RWPE2 (cell line): Measurements from ENCODE around the gene CLMP.

Experiments
- ATAC-seq: fragments of 200-7000 bp; cut with Tn5 transposase; 3 replicates; pipeline ENCODE4 v1.9.1; 2021; ENCODE audit warnings: low read depth
- DNase-seq: peaks from one replicate; pipeline ENCODE4 v3.0.0-alpha.2; 2020; ENCODE audit warnings: low spot score
- H3K27ac ChIP-seq: fragments of 450-650 bp; 2 replicates; pipeline ENCODE4 v1.5.1; 2017; ENCODE audit warnings: mild to moderate bottlenecking; ENCODE audit not compliant: poor library complexity, severe bottlenecking
- H3K27me3 ChIP-seq: fragments of 250-450 bp; sonication (Bioruptor Pico); 2 replicates; pipeline ENCODE4 v1.5.1; 2021; ENCODE audit warnings: mild to moderate bottlenecking, moderate library complexity; ENCODE audit not compliant: insufficient read depth, poor library complexity, severe bottlenecking
- H3K36me3 ChIP-seq: fragments of 250-450 bp; sonication (Bioruptor Pico); 2 replicates; pipeline ENCODE4 v1.5.1; 2020; ENCODE audit warnings: low read depth, mild to moderate bottlenecking, moderate library complexity
- H3K4me1 ChIP-seq: fragments of 250-450 bp; sonication (Bioruptor Pico); 2 replicates; pipeline ENCODE4 v1.5.1; 2021; ENCODE audit warnings: mild to moderate bottlenecking, moderate library complexity; ENCODE audit not compliant: insufficient read depth, poor library complexity, severe bottlenecking
- H3K4me3 ChIP-seq: fragments of 250-450 bp; sonication (Bioruptor Pico); 2 replicates; pipeline ENCODE4 v1.5.1; 2021; ENCODE audit warnings: mild to moderate bottlenecking, moderate library complexity; ENCODE audit not compliant: severe bottlenecking
- H3K9me3 ChIP-seq: fragments of 250-450 bp; sonication (Bioruptor Pico); 2 replicates; pipeline ENCODE4 v1.5.1; 2021; ENCODE audit warnings: mild to moderate bottlenecking, moderate library complexity; ENCODE audit not compliant: severe bottlenecking
- CTCF ChIP-seq: fragments of 450-650 bp; IDR thresholded peaks from one replicate; pipeline ENCODE4 v1.5.1; 2017; ENCODE audit warnings: mild to moderate bottlenecking, moderate library complexity; ENCODE audit not compliant: poor library complexity, severe bottlenecking

CLMP gene

GRCh38 chr11:123052901-123053721 is 141.9 kb downstream of the CLMP start:
- H3K4me3 ChIP-seq: no peak overlapping the region

GRCh38 chr11:123051634-123052033 is 143.4 kb downstream of the CLMP start:
- Histone ChIP-seq H3K27ac (no peak overlapping the region), H3K4me1 (no peaks in the 10 kb centered on the region), H3K4me3 (no peak overlapping the region), H3K9me3 (no peaks in the 10 kb centered on the region), H3K27me3 (no peaks in the 10 kb centered on the region), H3K36me3 (peaks cover 22% of the 10 kb centered on the region)
- TF ChIP-seq CTCF: no peak
- ATAC-seq (no peak), DNase-seq (no peak)

More at GRCh38 chr11:123052901-123053721, 141.9 kb downstream of the CLMP start:
- Histone ChIP-seq H3K36me3 (peaks cover 36% of the 10 kb centered on the region), H3K4me1 (no peaks in the 10 kb centered on the region), H3K27me3 (no peaks in the 10 kb centered on the region), H3K9me3 (no peaks in the 10 kb centered on the region), H3K27ac (no peak overlapping the region)
- peak; percentile 20 for ATAC-seq
- DNase-seq: no peak
- TF ChIP-seq CTCF: no peak

GRCh38 chr11:123051146-123051545 is 143.9 kb downstream of the CLMP start:
- Histone ChIP-seq H3K36me3 (peaks cover 17% of the 10 kb centered on the region), H3K27me3 (no peaks in the 10 kb centered on the region), H3K4me1 (no peaks in the 10 kb centered on the region), H3K27ac (no peak overlapping the region), H3K4me3 (no peak overlapping the region), H3K9me3 (no peaks in the 10 kb centered on the region)
- ATAC-seq (no peak), DNase-seq (no peak)
- no peak for TF ChIP-seq CTCF

GRCh38 chr11:123047947-123048293 is 147.1 kb downstream of the CLMP start:
- Histone ChIP-seq H3K4me3 (no peak overlapping the region), H3K36me3 (no peaks in the 10 kb centered on the region), H3K4me1 (no peaks in the 10 kb centered on the region), H3K27me3 (no peaks in the 10 kb centered on the region), H3K9me3 (no peaks in the 10 kb centered on the region), H3K27ac (no peak overlapping the region)
- ATAC-seq (no peak), DNase-seq (no peak)
- no peak for TF ChIP-seq CTCF

GRCh38 chr11:123047266-123047946 is 147.6 kb downstream of the CLMP start:
- TF ChIP-seq CTCF: no peak
- H3K27me3 ChIP-seq: no peaks in the 10 kb centered on the region
- no peaks in the 10 kb centered on the region for H3K9me3 ChIP-seq
- ATAC-seq (no peak), DNase-seq (no peak)
- H3K4me3 ChIP-seq: no peak overlapping the region
- H3K36me3 ChIP-seq: no peaks in the 10 kb centered on the region
- no peaks in the 10 kb centered on the region for H3K4me1 ChIP-seq
- H3K27ac ChIP-seq: no peak overlapping the region
